SIG-M5 treated with dmso at 0.1 percent for 504 hours (cell line): ENCODE results near the gene DPT.

Experiments used
- DNase-seq: peaks from one replicate; lab custom pipeline; 2025; ENCODE audit not compliant: unreplicated experiment; lab: John Stamatoyannopoulos, UW

The DPT gene

GRCh38 chr1:168671782-168672181 is 57.2 kb downstream of the DPT start:
- DNase-seq, result no peak

GRCh38 chr1:168665975-168666374 is 63.0 kb downstream of the DPT start:
- DNase-seq, result no peak

- no peak for DNase-seq
Observed at GRCh38 chr1:168664069-168664834, 64.8 kb downstream of the DPT start.

- no peak for DNase-seq
Observed at GRCh38 chr1:168656485-168656884, 72.5 kb downstream of the DPT start.

GRCh38 chr1:168654198-168654915 is 74.6 kb downstream of the DPT start:
- DNase-seq, result no peak

GRCh38 chr1:168653567-168653966 is 75.4 kb downstream of the DPT start:
- no peak for DNase-seq

- DNase-seq, result no peak
Observed at GRCh38 chr1:168645721-168646120, 83.3 kb downstream of the DPT start.
